ENCODE results near the gene HSPBP1.
A peak's percentile ranks its signal among the peaks of the same experiment; 100 is the strongest.

Gene HSPBP1

DNA sequence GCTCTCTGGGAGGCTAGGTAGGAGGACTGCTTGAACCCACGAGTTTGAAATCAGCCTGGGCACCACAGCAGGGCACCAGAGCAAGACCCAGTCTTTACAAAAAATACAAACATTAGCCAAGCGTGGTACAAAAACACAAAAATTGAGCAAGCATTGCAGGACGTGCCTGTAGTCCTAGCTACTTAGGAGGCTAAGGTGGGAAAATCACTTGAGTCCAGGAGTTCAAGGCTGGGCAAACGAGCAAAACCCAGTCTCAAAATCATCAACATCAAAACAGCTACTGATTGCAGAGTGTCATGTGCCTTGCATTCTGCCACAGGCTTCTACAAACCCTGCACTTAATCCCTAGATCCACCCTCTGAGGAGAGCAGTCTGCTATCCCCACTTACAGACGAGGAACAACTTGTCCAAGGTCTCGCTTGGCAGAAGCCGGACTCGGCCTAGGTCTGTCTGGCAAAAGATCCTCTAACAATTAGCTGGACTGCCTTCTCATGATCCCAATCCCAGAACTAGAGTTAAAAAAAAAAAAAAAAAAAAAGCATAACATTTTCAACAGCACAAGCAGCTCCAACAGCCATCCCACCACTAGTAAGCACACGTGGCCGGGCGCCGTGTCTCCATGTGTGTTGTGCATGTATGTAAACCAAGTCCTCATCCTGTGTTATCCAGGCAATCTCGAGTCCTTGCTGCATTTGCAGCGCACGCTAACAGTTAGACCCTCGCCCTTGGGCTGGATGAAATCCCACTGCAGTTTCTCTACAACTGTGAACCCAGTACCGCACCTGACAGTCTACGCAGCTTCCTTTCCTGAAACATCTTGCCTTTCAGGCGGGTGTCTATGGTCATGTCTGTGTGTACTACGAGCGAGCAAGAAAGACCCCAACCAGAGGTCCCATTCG lies 23.1 kb downstream of the HSPBP1 start:
- no peak for DNase-seq

DNA sequence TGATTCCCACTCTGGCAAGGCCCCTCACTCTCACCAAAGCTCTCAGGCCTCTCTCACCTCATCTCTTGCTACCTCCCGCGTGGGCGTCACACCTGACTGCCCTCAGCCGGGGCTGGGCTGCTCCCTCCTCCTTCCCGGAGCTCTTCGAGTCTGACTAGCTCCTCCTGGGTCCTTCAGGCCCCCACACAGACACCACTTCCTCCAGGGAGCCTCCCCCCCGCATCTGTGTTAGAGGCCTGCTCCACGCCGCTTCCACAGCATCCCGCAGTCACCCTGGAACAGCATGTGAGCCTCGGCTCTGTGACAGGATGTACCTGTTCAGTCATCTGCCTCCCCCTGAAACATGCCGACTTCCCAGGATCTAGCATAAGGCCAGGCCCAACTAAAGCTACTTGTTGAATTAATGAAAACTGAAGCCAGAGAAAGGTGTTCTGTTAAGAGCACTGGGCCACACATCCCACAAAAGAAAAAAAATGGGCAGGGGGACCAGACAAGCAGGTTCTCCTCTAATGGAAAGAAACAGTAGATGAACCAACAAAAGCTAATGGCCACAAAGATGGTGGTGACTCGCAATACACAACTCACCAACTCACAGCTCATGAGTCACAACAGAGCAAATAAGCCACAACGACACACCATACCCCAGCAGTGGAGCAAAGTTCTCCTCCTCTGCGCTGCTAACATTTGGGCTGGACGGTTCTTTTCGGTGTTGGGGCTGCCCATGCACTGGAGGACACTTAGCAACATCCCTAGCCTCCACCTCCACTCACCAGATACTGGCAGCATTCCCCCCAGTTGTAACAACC lies 24.1 kb downstream of the HSPBP1 start:
- no peak for DNase-seq

DNA sequence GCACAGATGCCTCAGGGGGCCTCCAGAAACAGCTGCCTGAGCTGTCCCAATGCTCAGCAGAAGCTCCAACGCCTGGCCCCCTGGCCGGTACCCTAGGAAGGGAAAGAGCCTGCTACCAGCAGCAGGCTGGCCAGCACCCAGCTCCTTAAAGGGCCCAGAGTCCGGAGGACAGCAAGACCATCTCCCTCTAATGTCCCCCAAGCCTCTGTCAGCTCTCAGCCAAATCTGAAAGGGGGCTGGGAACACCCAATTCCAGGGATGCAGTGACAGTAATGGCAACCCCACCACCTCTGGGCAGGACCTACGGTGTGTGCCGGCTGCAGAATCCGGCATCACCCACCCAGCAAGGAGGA lies 25.3 kb downstream of the HSPBP1 start:
- peak in 1 of 51 donors; percentile 5 for DNase-seq

DNA sequence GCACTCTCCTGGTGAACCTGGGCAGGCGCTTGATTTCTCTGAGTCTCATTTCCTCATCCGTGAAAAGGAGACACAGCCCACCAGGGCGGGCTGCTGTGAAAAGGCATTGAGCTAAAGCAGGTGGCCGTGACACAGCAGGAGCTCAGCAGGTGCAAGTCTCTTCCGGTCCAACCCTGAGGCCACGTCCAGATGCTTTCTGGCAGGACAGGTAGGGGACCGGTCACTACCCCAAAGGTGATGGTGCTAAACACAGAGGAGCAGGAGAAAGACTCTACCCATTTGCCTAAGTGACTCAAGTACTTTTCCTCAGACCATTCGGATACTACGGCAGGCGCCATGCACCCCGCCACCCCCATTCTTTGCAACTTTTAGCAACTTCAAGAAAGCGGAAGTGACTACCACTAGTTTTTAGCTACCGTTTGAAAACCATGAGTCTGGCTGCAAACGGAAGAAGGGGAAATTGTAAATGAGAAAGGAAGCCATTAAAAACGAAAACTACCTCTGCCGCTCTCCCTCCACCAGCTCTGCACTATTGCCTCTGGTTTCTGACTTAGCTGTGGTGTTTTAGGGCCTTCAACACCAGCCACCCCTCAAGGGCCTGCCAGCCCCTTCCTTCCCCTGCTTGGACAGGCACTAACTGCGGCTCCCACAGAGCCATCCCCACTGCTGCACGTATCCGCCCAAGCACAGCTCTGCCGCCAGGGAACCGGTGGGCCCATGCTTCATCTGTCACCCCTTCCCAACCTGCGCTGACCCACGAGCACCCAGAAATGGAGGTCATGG lies 25.9 kb downstream of the HSPBP1 start:
- peak in 1 of 51 donors; percentile 8 for DNase-seq

DNA sequence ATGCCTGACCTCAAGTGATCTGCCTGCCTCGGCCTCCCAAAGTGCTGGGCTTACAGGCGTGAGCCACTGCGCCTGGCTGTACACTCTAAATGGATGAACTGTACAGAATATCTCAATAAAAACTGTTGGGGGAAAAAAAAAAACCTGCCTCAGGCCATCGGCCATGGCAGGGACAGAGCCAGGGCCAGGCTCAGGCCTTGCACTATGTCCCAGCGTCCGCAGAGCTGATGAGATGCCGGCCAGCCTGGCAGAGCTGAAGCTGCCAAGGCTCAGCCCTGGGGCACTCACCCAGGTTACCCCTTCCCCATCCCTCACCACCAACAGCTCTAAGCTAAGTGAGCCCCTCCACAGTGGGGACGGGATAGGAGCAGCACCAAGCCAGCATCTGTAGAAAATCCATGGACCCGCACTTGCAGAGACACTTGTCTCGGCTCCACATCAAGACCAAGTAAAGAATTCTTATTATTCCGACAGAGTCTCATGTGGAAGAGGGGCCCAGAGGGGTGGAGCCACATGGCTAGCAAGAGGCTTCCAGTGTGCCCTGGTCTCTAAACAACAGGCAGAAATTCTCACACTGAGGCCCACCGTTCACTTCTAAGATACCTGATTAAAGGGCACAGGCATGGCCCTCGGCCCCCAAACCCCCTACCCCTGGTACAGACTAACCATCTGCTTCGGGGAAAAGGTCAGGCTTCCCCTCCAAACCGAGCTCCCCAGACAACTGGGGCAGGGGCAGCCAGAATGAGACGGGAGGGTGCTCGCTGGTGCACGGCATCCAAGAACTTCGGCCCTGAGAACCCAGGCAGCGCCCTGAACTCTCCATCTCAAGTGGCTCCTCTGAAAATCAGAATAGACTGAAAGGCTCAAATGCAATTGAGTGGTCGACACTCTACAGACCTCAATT lies 26.9 kb downstream of the HSPBP1 start:
- no peak for DNase-seq

DNA sequence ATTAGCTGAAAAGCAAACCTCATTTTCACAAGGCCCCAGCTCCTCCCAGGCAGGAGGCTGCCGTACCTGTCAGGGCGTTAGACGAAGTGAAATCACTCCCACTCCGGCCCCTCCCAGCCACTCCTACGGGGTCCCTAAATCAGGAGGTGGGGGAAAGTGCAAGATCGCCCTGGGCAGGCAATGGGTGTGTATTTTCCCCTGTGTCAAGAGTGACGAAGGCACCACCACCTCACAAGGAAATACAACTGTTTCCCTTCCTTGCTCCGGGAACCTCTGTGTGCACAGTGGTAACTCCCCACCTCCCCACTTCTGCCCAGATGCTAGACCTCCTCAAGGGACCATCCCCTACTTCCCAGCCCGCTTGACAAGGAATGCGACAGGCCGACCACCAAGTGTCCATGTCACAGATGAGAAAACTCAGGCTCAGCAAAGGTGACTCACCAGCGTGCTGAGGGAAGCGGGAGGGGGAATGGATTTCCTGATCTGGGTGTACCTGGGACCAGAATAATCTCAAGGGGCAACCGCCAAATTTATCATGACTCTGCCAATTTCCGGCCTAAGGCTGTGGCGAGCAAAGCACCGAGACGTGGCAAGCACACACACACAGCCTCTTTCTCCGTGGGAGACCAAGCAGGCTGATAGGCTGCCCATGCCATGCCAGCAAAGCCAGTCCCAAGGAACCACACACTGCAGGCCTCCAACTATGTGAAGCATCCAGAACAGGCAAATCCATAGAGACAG lies 28.4 kb downstream of the HSPBP1 start:
- no peak for DNase-seq

DNA sequence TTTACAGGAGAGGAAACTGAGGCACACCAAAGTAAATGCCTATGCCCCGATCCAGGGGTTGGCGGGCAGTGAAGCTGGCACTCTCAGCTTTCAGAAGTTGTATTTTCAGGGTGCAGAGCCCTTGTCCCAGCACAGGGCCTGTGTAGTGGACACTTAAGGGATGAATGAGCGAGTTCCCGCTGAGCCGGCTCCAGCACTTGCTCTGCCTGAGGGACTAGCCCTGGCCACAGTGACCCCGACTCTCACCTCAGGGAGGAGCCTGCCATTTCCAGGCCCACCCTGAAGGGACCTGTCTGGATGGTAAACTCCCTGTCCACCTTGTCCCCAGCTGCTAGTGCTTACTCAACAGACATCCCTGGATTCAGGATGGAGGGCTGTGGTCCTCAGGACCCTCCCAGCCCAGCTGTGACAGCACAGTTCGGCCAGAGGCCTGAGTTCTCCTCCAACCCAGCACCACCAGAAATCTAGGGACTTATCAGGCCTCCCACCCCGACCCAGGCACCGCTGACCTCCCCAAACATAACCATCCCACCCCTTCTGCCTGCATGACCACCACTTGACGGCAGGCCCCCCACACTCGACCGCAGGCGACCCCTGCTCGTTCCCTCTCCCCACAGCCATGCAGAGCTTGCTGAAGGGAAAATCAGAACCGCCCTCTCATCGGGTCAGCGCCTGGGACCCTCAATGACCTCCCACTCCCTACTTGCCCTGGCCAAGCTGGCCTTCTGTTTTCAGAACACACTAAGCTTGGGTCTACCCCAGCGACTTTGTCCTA lies 29.5 kb downstream of the HSPBP1 start:
- no peak for DNase-seq

DNA sequence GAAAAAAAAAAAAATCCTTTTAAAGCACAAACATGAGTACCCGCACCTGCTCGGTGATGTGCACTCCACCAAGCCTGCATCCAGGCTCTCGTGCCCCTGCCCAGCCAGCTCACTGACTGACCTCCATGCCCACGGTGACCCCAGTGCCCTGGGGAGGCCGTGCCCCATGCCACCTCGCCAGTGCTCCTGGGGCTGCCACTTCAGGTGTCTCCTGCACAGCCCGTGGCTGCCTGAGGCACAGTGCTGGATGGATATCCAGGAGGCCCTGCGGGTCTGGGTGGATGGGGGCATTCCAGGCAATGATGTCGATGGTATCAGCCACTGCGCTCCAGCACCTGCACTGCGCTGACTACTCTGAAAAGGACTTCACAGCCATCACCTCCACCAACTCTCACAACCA lies 30.1 kb downstream of the HSPBP1 start:
- DNase-seq, result no peak

DNA sequence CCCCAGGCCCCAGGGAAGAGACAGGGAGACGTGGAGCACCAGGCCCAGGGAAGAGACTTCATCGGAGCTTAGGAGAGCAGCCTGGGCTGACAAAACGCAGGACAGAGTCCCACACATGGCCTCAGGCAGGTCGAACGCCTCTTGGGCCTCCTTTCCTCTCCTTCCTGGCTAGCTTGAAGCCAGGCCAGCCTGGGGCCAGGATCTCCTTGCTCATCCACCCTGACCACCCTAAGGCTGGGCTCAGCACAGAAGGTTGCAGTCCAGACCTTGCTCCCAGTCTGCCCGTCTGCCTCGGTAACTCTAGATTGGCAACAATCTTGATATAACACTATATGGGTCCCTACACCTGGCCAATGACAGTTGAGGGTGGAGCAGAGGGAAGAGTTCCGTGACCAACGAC lies 31.2 kb downstream of the HSPBP1 start:
- DNase-seq, result no peak

DNA sequence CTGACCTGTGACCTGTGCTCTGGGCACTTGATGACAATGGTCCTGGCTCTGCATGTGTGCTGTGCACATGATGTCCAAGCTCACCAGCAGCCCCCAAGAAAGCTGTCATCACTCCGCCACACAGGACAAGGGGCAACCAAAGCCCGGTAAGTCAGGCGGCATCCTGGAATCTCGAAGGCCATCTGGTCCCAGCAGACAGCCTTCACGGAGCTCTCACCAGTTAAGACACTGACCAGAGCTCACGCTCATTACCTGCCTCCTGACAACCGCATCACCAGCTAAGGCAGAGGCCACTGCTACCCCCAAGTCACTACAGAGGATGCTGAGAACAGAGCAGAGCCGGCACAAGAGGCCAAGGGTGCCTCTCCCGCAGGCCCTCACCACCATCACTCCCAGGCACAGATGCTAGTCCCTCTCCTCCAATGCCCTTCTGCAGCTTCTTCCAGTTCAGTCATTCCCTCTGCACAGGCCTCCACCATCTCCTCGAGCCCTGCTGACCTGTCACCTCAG lies 31.7 kb downstream of the HSPBP1 start:
- DNase-seq, result no peak

DNA sequence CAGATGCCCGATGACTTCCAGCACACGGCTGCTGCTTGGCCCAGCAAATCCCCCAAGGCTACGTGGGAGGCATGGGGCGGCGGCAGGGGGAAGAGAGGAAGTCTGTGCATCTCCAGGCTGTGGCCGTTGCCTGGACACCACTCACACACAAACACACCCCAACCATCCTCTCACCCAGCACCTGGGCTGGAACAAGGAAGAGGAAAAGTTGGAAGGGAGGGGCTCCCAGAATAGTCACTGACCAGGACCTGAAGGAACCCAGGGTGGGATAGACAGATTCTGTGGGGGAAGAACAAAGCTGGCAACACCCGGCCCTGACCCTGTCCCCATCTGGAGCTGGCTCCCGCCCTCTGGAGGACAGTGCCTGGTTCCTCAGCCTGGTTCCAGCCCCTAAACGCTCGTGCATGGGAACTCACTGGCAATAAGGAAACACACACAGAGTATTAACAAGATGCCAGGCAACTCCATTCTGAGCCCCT lies 32.2 kb downstream of the HSPBP1 start:
- no peak for DNase-seq

DNA sequence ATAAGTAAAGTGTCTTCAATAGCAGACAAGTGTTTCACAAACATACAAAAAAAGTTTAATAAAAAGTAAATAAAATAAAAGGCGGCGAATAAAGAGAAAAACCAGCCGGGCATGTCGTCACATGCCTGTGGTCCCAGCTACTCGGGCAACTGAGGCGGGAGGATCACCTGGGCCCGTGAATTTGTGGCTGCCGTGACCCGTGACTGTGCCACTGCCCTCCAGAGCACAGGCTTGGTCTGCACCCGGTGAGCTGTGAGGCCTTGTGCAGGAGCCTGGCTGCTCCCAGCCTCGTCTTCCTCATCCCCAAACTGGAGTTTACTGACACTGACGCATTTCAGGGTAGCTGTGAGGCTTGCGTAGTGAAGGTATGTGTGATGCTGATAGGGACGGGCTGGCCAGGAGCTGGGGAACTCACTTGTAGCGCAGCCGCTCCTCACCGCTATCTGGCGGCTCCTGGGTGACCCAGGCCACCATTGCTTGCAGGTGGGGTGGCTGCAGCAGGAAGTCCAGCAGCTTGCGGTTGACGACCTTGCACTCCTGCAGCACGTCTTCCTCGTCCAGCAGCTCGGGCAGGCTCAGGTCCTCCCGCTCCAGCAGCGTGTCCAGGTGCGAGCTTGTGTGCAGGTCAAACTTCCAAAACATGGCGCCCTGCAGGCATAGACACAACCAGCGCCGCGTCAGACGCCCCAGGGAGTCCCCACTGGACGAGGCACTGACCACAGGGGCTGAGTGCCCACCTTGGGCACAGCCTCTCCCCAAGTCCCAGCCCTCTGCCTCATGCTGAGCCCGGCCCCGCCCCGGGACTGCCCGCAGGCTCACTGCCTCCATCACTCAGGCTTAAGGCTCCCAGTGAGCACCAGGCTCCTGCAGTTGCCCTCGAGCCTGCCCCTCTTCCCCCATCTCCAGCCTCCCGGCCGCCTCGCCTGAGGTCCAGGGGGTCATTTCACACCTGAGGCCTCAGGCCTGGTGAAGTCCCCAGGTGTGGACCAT lies 33.2 kb downstream of the HSPBP1 start:
- no peak for DNase-seq

DNA sequence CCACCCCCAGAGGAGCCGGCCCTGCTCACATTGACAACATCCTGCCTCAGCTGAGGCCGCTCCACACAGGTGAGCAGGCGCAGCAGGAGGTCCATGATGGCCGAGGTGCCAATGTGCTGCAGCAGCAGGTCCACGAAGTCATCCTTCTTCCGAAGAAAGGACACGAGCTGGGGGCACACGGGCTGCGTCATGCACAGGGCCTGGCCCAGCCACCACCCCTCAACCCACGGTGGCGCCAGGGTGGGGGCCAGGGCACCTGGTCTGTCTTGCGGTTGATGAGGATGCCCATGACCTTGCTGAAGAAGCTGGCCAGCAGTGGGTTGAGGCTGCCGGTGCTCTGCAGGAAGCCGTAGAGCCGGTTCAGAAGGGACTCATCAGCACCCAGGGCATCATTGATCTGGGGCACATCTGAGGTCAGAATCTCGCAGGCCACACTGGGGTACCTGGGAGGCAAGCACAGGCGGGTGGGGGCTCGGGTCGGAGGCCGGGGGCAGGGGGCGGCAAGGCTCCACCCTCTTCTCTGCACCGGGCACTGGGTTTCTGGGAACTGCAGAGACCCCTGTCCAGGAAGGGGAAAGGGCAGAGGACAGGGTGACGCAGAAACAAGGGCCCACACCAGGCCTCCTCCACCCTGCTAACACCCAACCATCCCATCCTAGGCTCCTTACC lies 34.5 kb downstream of the HSPBP1 start:
- DNase-seq, result no peak

DNA sequence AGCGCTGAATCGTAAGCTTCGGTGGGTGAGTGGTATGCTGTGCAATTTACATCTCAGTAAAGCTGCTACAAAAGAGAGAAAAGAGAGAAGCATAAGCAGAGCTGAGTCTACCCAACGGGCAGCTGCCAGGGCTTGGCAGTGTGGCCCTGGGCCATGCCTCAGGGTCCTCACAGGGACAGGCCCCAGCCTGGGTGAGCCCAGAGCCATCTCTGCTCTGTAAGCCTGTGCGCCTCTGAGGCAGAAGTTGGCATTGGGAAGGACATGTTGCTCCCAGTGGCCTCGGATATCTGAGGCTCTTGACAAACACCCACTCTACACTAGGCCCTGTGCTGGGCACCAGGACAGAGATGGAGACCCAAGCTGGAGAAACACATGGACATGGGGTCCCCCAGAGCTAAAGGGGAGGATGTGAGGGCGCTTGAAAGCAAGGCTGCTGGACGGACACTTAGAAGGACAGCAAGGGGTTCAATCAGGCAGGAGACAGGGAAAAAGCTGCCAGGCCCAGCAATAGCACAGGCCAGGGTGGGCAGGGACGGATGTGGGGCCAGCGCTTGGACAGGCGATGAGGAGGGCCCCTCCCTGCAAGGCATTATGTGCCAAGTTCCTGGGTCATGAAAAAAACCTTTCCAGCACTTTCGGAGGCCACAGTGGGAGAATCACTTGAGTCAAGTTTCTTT lies 35.8 kb downstream of the HSPBP1 start:
- DNase-seq, result no peak

DNA sequence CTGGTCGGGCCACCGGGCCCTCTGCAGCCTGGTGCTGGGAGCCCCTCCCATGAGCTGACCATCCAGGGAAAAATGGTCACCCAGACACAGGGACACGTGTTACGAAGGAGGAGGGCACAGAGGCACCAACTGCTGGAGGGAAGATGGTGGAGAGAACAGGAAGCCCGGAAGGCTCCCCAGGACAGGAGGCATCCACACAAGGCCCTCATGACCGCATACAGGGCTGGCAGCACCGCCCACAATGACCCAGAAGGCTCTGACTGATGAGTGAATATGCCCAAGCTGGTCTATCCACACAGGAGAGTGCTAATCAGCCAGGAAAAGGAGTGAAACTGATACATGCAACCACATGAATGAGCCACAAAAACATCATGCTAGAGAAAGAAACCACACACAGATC lies 37.4 kb downstream of the HSPBP1 start:
- no peak for DNase-seq

DNA sequence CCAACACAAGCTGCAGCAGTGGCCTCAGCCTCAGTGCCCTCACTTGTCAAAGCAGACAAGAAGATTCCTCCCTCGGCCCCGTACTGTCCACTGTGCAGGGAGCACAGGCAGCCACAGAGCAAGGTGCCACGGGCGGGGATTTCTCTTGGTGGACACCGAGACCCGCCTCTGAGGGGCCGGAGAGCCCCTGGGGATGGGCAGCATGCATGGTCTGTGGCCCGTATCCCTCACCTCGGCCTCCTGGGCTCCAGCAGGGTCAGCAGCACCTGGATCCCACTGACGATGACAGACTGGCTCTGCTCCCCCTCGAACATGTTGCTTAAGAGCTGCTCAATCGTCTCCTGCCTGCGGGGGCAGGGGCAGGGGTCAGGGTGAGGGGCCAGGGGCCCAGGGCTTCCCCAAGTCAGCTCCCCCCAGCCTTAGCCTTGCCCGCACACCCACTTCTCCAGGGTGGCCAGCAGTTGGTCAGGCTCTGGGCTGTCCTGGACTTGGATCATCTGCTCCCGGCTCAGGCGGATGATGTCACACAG lies 37.9 kb downstream of the HSPBP1 start:
- DNase-seq, result no peak

All from hypothalamus (tissue), 51 donors.